HepG2 (cell line): ENCODE measurements around the gene MEGF6. TPM values are rescaled to one million over a fixed set of nuclear protein-coding genes. Genes with fewer than 3 reads are reported as not detected.
A peak's percentile ranks its signal among the peaks of the same experiment; 100 is the strongest.

Experiments used
- AHR ChIP-seq: IDR thresholded peaks from 2 replicates; pipeline ENCODE4 v1.6.1; 2018; ENCODE audit warnings: missing genetic modification reagents, missing compliant biosample characterization
- MEF2D ChIP-seq: sonication (generic); formaldehyde crosslinking; IDR thresholded peaks from 2 replicates; pipeline ENCODE4 v1.5.1; 2020; ENCODE audit warnings: mild to moderate bottlenecking, missing genetic modification reagents
- PHF5A ChIP-seq: IDR thresholded peaks from one replicate; pipeline ENCODE4 v1.6.1; 2018; ENCODE audit warnings: low read depth, missing genetic modification reagents; ENCODE audit not compliant: unreplicated experiment
- RAD21 ChIP-seq: fragments of 450-650 bp; formaldehyde crosslinking; IDR thresholded peaks from 2 replicates; pipeline ENCODE4 v1.5.0; 2020; ENCODE audit warnings: mild to moderate bottlenecking
- TBL1XR1 ChIP-seq: fragments of 150-350 bp; IDR thresholded peaks from 2 replicates; pipeline ENCODE4 v1.6.1; 2014; ENCODE audit warnings: borderline replicate concordance, low read length; ENCODE audit not compliant: partially characterized antibody
- TEAD3 ChIP-seq: optimal IDR thresholded peaks from 2 replicates; pipeline ENCODE3; 2016; ENCODE audit warnings: borderline replicate concordance
- WIZ ChIP-seq: sonication (generic); formaldehyde crosslinking; IDR thresholded peaks from 2 replicates; pipeline ENCODE4 v1.5.1; 2020; ENCODE audit warnings: mild to moderate bottlenecking, missing genetic modification reagents
- ZC3H4 ChIP-seq: sonication (generic); formaldehyde crosslinking; IDR thresholded peaks from 2 replicates; pipeline ENCODE4 v1.4.0; 2020; ENCODE audit warnings: missing genetic modification reagents, borderline replicate concordance
- ZFP41 ChIP-seq: sonication (generic); formaldehyde crosslinking; IDR thresholded peaks from 2 replicates; pipeline ENCODE4 v1.4.0; 2020; ENCODE audit warnings: mild to moderate bottlenecking, missing genetic modification reagents, borderline replicate concordance
- ZMYM2 ChIP-seq: sonication (generic); formaldehyde crosslinking; IDR thresholded peaks from 2 replicates; pipeline ENCODE4 v1.8.0; 2022; ENCODE audit warnings: mild to moderate bottlenecking, missing genetic modification reagents
- ZMYM4 ChIP-seq: sonication (generic); formaldehyde crosslinking; IDR thresholded peaks from 2 replicates; pipeline ENCODE4 v1.8.1; 2023; ENCODE audit warnings: mild to moderate bottlenecking, missing genetic modification reagents
- ZNF24 ChIP-seq: fragments of 450-650 bp; IDR thresholded peaks from 2 replicates; pipeline ENCODE4 v1.6.1; 2017; ENCODE audit warnings: antibody characterized with exemption, mild to moderate bottlenecking
- ZNF326 ChIP-seq: sonication (generic); formaldehyde crosslinking; IDR thresholded peaks from 2 replicates; pipeline ENCODE4 v1.4.0; 2020; ENCODE audit warnings: missing genetic modification reagents, borderline replicate concordance
- ZNF414 ChIP-seq: sonication (generic); formaldehyde crosslinking; IDR thresholded peaks from 2 replicates; pipeline ENCODE4 v1.5.0; 2020; ENCODE audit warnings: missing genetic modification reagents
- ZNF510 ChIP-seq: sonication (generic); formaldehyde crosslinking; IDR thresholded peaks from 2 replicates; pipeline ENCODE4 v1.4.0; 2020; ENCODE audit warnings: low read depth, mild to moderate bottlenecking, missing genetic modification reagents
- ZNF546 ChIP-seq: sonication (generic); formaldehyde crosslinking; conservative IDR thresholded peaks from 2 replicates; pipeline ENCODE4 v1.8.1; 2023; ENCODE audit warnings: mild to moderate bottlenecking, missing genetic modification reagents
- ZNF652 ChIP-seq: IDR thresholded peaks from 2 replicates; pipeline ENCODE4 v1.6.1; 2016; ENCODE audit warnings: low read depth, borderline replicate concordance
- ZNF768 ChIP-seq: sonication (generic); formaldehyde crosslinking; IDR thresholded peaks from 2 replicates; pipeline ENCODE4 v1.4.0; 2020; ENCODE audit warnings: missing genetic modification reagents
- ZNF788 ChIP-seq: sonication (generic); formaldehyde crosslinking; IDR thresholded peaks from 2 replicates; pipeline ENCODE4 v1.5.0; 2020; ENCODE audit warnings: mild to moderate bottlenecking, missing genetic modification reagents, borderline replicate concordance
- ZNF839 ChIP-seq: sonication (generic); formaldehyde crosslinking; IDR thresholded peaks from 2 replicates; pipeline ENCODE4 v1.4.0; 2020; ENCODE audit warnings: missing genetic modification reagents, mild to moderate bottlenecking, borderline replicate concordance
- ZSCAN25 ChIP-seq: sonication (generic); formaldehyde crosslinking; IDR thresholded peaks from 2 replicates; pipeline ENCODE4 v1.8.0; 2022; ENCODE audit warnings: mild to moderate bottlenecking, missing genetic modification reagents
- polyA plus RNA-seq, 8 experiments: library from polyadenylated mRNA; depleted of rRNA in 3 of 8; stranded (reverse) in 7 of 8; unstranded in 1 of 8; fragments of >200 nt; fragmentation: Illumina TruSeq in 4 of 8; extraction: Trizol in 4 of 8; gene quantifications; 2 replicates each; pipeline versions ENCODE4 v1.2.1 to v1.2.3, GENCODE V29; 2011 to 2016; ENCODE audit warnings: low read depth in 4 of 8, missing spikeins in 1 of 8, mixed read lengths in 1 of 8; ENCODE audit not compliant: insufficient read depth in 1 of 8
- total RNA-seq, 5 experiments: library from RNA; depleted of rRNA; stranded (reverse); fragments of >200 nt; fragmentation: Illumina TruSeq; extraction: Trizol; gene quantifications; 2 replicates each; pipeline ENCODE4 v1.2.3, GENCODE V29; 2016; ENCODE audit warnings: low read depth in 1 of 5
- TF ChIP-seq, protein P1 (sequence below): sonication (generic); formaldehyde crosslinking; IDR thresholded peaks from 2 replicates; pipeline ENCODE4 v1.4.0; 2020; ENCODE audit warnings: missing genetic modification reagents
- TF ChIP-seq, protein P2 (sequence below): sonication (generic); formaldehyde crosslinking; IDR thresholded peaks from 2 replicates; pipeline ENCODE4 v1.9.0; 2021; ENCODE audit warnings: missing genetic modification reagents, borderline replicate concordance
- TF ChIP-seq, protein P3 (sequence below): sonication (generic); formaldehyde crosslinking; IDR thresholded peaks from 2 replicates; pipeline ENCODE4 v1.4.0; 2020; ENCODE audit warnings: missing genetic modification reagents, low read depth, mild to moderate bottlenecking, borderline replicate concordance

MEGF6 gene
- total and polyA plus RNA-seq, 2 of the 13 experiments (the other 11 are each of a cell fraction or from before 2014, with no cell fraction given) = 1.9 TPM

GRCh38 chr1:3453203-3453761 lies 158.0 kb downstream of the MEGF6 start (continued):
- TF ChIP-seq ZNF414 (CRISPR knock-in tag) = 0 out of 2 replicates have a peak, but pooled peaks have one; percentile 60
- TF ChIP-seq ZNF839 (CRISPR knock-in tag) = no peak
- TF ChIP-seq ZNF768 (CRISPR knock-in tag) = no peak; the same call in 1 of the 2 replicates
- peak; percentile 17 for TF ChIP-seq TEAD3 (CRISPR knock-in tag)
- TF ChIP-seq ZSCAN25 = 0 out of 2 replicates have a peak, but pooled peaks have one; percentile 32
- TF ChIP-seq ZNF788 = peak; percentile 73; the same call in 1 of the 2 replicates
- no peak for TF ChIP-seq AHR (CRISPR knock-in tag)
- TF ChIP-seq ZNF326 = no peak
- TF ChIP-seq, protein P1, sequence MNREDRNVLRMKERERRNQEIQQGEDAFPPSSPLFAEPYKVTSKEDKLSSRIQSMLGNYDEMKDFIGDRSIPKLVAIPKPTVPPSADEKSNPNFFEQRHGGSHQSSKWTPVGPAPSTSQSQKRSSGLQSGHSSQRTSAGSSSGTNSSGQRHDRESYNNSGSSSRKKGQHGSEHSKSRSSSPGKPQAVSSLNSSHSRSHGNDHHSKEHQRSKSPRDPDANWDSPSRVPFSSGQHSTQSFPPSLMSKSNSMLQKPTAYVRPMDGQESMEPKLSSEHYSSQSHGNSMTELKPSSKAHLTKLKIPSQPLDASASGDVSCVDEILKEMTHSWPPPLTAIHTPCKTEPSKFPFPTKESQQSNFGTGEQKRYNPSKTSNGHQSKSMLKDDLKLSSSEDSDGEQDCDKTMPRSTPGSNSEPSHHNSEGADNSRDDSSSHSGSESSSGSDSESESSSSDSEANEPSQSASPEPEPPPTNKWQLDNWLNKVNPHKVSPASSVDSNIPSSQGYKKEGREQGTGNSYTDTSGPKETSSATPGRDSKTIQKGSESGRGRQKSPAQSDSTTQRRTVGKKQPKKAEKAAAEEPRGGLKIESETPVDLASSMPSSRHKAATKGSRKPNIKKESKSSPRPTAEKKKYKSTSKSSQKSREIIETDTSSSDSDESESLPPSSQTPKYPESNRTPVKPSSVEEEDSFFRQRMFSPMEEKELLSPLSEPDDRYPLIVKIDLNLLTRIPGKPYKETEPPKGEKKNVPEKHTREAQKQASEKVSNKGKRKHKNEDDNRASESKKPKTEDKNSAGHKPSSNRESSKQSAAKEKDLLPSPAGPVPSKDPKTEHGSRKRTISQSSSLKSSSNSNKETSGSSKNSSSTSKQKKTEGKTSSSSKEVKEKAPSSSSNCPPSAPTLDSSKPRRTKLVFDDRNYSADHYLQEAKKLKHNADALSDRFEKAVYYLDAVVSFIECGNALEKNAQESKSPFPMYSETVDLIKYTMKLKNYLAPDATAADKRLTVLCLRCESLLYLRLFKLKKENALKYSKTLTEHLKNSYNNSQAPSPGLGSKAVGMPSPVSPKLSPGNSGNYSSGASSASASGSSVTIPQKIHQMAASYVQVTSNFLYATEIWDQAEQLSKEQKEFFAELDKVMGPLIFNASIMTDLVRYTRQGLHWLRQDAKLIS (CRISPR knock-in tag) = 0 out of 2 replicates have a peak, but pooled peaks have one; percentile 43
- TF ChIP-seq ZC3H4 (CRISPR knock-in tag) = no peak
- TF ChIP-seq ZMYM2 (CRISPR knock-in tag) = no peak
- TF ChIP-seq ZFP41 (CRISPR knock-in tag) = 0 out of 2 replicates have a peak, but pooled peaks have one; percentile 32
- TF ChIP-seq RAD21 = peak; percentile 99
- TF ChIP-seq, protein P2, sequence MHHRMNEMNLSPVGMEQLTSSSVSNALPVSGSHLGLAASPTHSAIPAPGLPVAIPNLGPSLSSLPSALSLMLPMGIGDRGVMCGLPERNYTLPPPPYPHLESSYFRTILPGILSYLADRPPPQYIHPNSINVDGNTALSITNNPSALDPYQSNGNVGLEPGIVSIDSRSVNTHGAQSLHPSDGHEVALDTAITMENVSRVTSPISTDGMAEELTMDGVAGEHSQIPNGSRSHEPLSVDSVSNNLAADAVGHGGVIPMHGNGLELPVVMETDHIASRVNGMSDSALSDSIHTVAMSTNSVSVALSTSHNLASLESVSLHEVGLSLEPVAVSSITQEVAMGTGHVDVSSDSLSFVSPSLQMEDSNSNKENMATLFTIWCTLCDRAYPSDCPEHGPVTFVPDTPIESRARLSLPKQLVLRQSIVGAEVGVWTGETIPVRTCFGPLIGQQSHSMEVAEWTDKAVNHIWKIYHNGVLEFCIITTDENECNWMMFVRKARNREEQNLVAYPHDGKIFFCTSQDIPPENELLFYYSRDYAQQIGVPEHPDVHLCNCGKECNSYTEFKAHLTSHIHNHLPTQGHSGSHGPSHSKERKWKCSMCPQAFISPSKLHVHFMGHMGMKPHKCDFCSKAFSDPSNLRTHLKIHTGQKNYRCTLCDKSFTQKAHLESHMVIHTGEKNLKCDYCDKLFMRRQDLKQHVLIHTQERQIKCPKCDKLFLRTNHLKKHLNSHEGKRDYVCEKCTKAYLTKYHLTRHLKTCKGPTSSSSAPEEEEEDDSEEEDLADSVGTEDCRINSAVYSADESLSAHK (CRISPR knock-in tag) = no peak
- no peak for TF ChIP-seq ZNF510
- TF ChIP-seq ZMYM4 (CRISPR knock-in tag) = 0 out of 2 replicates have a peak, but pooled peaks have one; percentile 35
- TF ChIP-seq ZNF652 (CRISPR knock-in tag) = no peak
- TF ChIP-seq WIZ (CRISPR knock-in tag) = no peak
- no peak for TF ChIP-seq ZNF546 (CRISPR knock-in tag)
- TF ChIP-seq PHF5A (CRISPR knock-in tag) = peak; percentile 28
- TF ChIP-seq TBL1XR1 = no peak
- TF ChIP-seq, protein P3, sequence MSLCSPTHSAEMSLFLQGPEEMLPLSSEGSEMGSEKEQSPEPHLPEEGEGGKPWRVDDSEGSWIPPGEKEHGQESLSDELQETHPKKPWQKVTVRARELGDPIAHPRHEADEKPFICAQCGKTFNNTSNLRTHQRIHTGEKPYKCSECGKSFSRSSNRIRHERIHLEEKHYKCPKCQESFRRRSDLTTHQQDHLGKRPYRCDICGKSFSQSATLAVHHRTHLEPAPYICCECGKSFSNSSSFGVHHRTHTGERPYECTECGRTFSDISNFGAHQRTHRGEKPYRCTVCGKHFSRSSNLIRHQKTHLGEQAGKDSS (CRISPR knock-in tag) = 0 out of 2 replicates have a peak, but pooled peaks have one; percentile 71
- no peak for TF ChIP-seq MEF2D (CRISPR knock-in tag)
- TF ChIP-seq ZNF24 = no peak
